Right hindlimb (tissue), 1 donor: ENCODE measurements around the gene TMEM185B.

ENCODE experiments used
- DNase-seq: peaks from one replicate; pipeline ENCODE4 v3.0.0-alpha.2; 2018

TMEM185B gene

GRCh38 chr2:120230515-120231471 lies 7.6 kb upstream of the TMEM185B start:
- DNase-seq: peak; percentile 12

GRCh38 chr2:120229341-120229740 lies 6.1 kb upstream of the TMEM185B start:
- DNase-seq: no peak

- DNase-seq: peak; percentile 14
Measured at GRCh38 chr2:120228503-120228902, 5.3 kb upstream of the TMEM185B start.

- DNase-seq: peak; percentile 13
Measured at GRCh38 chr2:120227111-120227991, 4.2 kb upstream of the TMEM185B start.

- DNase-seq: no peak
Measured at GRCh38 chr2:120226316-120226715, 3.1 kb upstream of the TMEM185B start.

GRCh38 chr2:120225549-120226065 lies 2.4 kb upstream of the TMEM185B start:
- DNase-seq: no peak

GRCh38 chr2:120224735-120225548 lies 1.7 kb upstream of the TMEM185B start:
- no peak for DNase-seq

GRCh38 chr2:120224256-120224655 lies 1.1 kb upstream of the TMEM185B start:
- peak; percentile 13 for DNase-seq

- DNase-seq: no peak
Measured at GRCh38 chr2:120222186-120223033, 790 bp downstream of the TMEM185B start.

- no peak for DNase-seq
Measured at GRCh38 chr2:120221616-120222015, 1.6 kb downstream of the TMEM185B start.

GRCh38 chr2:120220756-120221155 lies 2.4 kb downstream of the TMEM185B start:
- DNase-seq: no peak

- DNase-seq: no peak
Measured at GRCh38 chr2:120219766-120220165, 3.4 kb downstream of the TMEM185B start.

- no peak for DNase-seq
Measured at GRCh38 chr2:120219291-120219690, 3.9 kb downstream of the TMEM185B start.

- DNase-seq: no peak
Measured at GRCh38 chr2:120218181-120218580, 5.0 kb downstream of the TMEM185B start.

GRCh38 chr2:120210270-120210693 lies 12.9 kb downstream of the TMEM185B start:
- no peak for DNase-seq

GRCh38 chr2:120209427-120210269 lies 13.6 kb downstream of the TMEM185B start:
- DNase-seq: no peak

- no peak for DNase-seq
Measured at GRCh38 chr2:120208381-120209353, 14.5 kb downstream of the TMEM185B start.

GRCh38 chr2:120206022-120206581 lies 17.1 kb downstream of the TMEM185B start:
- DNase-seq: no peak
